ENCODE results near the gene ZNF580.

ZNF580 gene

DNA sequence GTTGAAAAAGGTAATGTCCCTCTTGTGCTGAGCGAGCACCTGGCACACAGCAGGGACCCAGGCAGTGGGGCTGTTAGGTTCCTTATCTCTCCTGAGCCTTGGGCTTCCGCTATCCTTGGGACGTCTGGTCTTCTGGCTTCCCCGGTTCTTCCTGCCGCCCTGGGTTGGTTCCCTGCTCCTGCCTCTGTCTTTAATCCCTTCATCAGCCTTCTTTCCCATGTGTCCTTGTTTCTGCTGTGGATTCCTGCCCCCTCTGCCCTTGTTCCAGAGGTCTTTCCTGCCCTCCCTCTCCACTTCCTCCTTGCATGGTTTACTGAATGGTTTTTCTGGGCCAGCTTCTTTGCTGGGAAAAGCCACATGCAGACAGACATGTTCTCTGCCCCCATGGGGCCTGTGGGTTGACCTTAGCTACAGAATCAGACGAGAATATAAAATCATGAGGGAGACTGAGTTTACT, 36.8 kb downstream of the ZNF580 start:
- H3K27me3 ChIP-seq (ENCODE audit: insufficient read depth, low read length, poor library complexity, severe bottlenecking), result no peaks in the 10 kb centered on the region
- peaks cover 56% of the 10 kb centered on the region for H3K79me2 ChIP-seq (ENCODE audit: insufficient read depth, low read length)
- H3K36me3 ChIP-seq (ENCODE audit: insufficient read depth, low read length), result peaks cover 81% of the 10 kb centered on the region
- no peak overlapping the region for H3K4me2 ChIP-seq (ENCODE audit: low read depth, low read length, poor library complexity, severe bottlenecking)
- no peaks in the 10 kb centered on the region for H3K9me3 ChIP-seq (ENCODE audit: insufficient read depth, low read depth, low read length)
- H4K20me1 ChIP-seq (ENCODE audit: insufficient read depth, low read length, poor library complexity, severe bottlenecking), result peaks cover 54% of the 10 kb centered on the region
- H3K4me3 ChIP-seq (ENCODE audit: low read length, poor library complexity, severe bottlenecking), result no peak overlapping the region
- peaks cover 4% of the 10 kb centered on the region for H3K4me1 ChIP-seq (ENCODE audit: insufficient read depth, low read length, poor library complexity, severe bottlenecking)
- no peak overlapping the region for H3K9ac ChIP-seq (ENCODE audit: low read depth, low read length, poor library complexity, severe bottlenecking)
- TF ChIP-seq, protein P1, sequence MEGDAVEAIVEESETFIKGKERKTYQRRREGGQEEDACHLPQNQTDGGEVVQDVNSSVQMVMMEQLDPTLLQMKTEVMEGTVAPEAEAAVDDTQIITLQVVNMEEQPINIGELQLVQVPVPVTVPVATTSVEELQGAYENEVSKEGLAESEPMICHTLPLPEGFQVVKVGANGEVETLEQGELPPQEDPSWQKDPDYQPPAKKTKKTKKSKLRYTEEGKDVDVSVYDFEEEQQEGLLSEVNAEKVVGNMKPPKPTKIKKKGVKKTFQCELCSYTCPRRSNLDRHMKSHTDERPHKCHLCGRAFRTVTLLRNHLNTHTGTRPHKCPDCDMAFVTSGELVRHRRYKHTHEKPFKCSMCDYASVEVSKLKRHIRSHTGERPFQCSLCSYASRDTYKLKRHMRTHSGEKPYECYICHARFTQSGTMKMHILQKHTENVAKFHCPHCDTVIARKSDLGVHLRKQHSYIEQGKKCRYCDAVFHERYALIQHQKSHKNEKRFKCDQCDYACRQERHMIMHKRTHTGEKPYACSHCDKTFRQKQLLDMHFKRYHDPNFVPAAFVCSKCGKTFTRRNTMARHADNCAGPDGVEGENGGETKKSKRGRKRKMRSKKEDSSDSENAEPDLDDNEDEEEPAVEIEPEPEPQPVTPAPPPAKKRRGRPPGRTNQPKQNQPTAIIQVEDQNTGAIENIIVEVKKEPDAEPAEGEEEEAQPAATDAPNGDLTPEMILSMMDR (conservative IDR thresholded peaks at IDR 0.05; ENCODE audit: low read length), result no peak
- TF ChIP-seq EZH2phosphoT487 (IDR thresholded peaks at IDR 0.05; ENCODE audit: borderline replicate concordance), result no peak
- peaks cover 5% of the 10 kb centered on the region; the same call in 1 of the 2 replicates for H3F3A ChIP-seq (ENCODE audit: low read depth)
- H2AFZ ChIP-seq (ENCODE audit: low read length), result no peak overlapping the region
- no peaks in the 10 kb centered on the region for H3K9me2 ChIP-seq (replicated peaks; ENCODE audit: low read depth, low read length)

DNA sequence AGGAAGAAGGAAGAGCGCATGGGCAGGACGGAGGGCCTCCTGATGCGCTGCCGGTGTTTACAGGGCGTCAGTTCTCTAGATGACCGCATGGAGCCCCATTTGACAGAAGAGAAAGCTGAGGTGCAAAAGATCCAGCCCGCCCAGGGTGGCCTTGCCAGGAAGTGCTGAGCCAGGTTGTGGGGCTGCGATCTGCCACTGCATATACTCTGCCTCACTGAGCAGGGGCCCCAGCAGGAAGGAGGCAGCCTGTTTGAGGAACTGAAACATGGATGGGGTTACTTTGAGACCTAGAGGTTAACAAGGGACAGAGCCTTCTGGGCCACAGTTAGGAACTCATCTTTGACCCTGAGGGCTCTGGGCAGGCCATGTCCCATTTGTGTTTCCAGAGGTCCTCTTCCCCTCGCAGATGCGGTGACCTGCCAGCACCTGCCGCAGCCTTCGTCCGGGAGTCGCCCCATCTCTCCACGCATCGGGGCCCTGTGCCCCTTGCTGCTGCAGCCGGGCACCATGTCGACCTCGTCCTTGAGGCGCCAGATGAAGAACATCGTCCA, 37.4 kb downstream of the ZNF580 start:
- H3K79me2 ChIP-seq (ENCODE audit: insufficient read depth, low read length), result peaks cover 50% of the 10 kb centered on the region; the same call in 1 of the 2 replicates
- TF ChIP-seq, protein P1 (conservative IDR thresholded peaks at IDR 0.05; ENCODE audit: low read length), result no peak
- no peak for TF ChIP-seq EZH2phosphoT487 (IDR thresholded peaks at IDR 0.05; ENCODE audit: borderline replicate concordance)
- peaks cover 4% of the 10 kb centered on the region for H3K4me1 ChIP-seq (ENCODE audit: insufficient read depth, low read length, poor library complexity, severe bottlenecking)
- peaks cover 5% of the 10 kb centered on the region; the same call in 1 of the 2 replicates for H3F3A ChIP-seq (ENCODE audit: low read depth)
- no peaks in the 10 kb centered on the region for H3K9me2 ChIP-seq (replicated peaks; ENCODE audit: low read depth, low read length)
- no peak overlapping the region for H3K9ac ChIP-seq (ENCODE audit: low read depth, low read length, poor library complexity, severe bottlenecking)
- H4K20me1 ChIP-seq (ENCODE audit: insufficient read depth, low read length, poor library complexity, severe bottlenecking), result peaks cover 48% of the 10 kb centered on the region
- no peak overlapping the region for H3K4me3 ChIP-seq (ENCODE audit: low read length, poor library complexity, severe bottlenecking)
- peaks cover 76% of the 10 kb centered on the region for H3K36me3 ChIP-seq (ENCODE audit: insufficient read depth, low read length)
- no peak overlapping the region for H2AFZ ChIP-seq (ENCODE audit: low read length)
- H3K27me3 ChIP-seq (ENCODE audit: insufficient read depth, low read length, poor library complexity, severe bottlenecking), result no peaks in the 10 kb centered on the region
- no peak overlapping the region for H3K4me2 ChIP-seq (ENCODE audit: low read depth, low read length, poor library complexity, severe bottlenecking)
- no peaks in the 10 kb centered on the region for H3K9me3 ChIP-seq (ENCODE audit: insufficient read depth, low read depth, low read length)

DNA sequence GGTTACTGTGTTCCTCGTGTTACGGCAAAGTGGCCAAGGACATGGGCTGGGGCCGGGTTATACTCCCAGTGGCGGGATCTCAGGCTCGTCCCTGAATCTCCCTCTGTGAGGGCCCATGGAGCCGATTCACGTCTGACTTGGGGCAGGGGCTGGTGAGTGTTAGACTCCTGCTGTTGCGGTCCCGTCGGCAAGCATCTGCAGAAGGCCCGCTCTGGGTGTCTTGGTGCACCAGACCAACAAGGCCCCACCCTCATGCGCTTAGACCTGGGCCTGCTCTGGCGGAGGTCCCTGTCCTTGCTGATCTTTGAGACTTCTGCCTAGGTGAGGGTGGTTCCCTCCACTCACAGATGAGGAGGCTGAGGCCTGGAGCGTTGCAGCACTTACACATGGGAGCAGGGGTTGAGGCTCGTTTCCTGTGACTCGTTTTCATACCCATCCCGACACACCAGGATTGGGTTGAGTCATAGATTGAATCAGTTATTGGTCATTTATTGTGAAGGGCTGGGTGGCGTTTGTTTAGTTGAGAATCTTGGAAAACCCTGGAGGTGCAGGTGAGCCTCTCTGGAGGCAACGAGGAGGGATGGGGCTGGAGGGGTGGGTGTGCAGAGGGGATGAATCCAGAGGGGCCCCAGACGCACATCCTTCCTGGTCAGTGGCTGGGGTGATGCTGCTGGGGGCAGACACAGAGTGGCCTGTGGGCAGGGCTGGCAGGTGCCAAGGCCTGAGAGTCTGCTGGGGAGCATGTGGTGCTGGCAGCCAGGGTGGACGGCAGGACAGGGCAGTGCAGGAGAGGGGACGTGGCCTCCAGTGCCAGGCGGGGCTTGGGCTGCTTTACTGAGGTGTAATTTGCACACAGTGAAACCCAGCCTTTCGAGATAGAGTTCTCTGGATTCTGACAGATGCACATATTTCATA, 38.8 kb downstream of the ZNF580 start:
- TF ChIP-seq EZH2phosphoT487 (IDR thresholded peaks at IDR 0.05; ENCODE audit: borderline replicate concordance), result no peak

More for the DNA sequence above, 38.8 kb downstream of the ZNF580 start:
- Histone ChIP-seq H3K27me3 (ENCODE audit: insufficient read depth, low read length, poor library complexity, severe bottlenecking) (no peaks in the 10 kb centered on the region), H3K9ac (ENCODE audit: low read depth, low read length, poor library complexity, severe bottlenecking) (no peak overlapping the region), H3K36me3 (ENCODE audit: insufficient read depth, low read length) (peaks cover 78% of the 10 kb centered on the region; the same call in 1 of the 2 replicates), H4K20me1 (ENCODE audit: insufficient read depth, low read length, poor library complexity, severe bottlenecking) (peaks cover 38% of the 10 kb centered on the region), H3K4me1 (ENCODE audit: insufficient read depth, low read length, poor library complexity, severe bottlenecking) (peaks cover 4% of the 10 kb centered on the region), H3F3A (ENCODE audit: low read depth) (peaks cover 1% of the 10 kb centered on the region; the same call in 1 of the 2 replicates), H3K9me2 (replicated peaks; ENCODE audit: low read depth, low read length) (no peaks in the 10 kb centered on the region), H2AFZ (ENCODE audit: low read length) (no peak overlapping the region), H3K79me2 (ENCODE audit: insufficient read depth, low read length) (peaks cover 40% of the 10 kb centered on the region; the same call in 1 of the 2 replicates), H3K4me3 (ENCODE audit: low read length, poor library complexity, severe bottlenecking) (no peak overlapping the region), H3K4me2 (ENCODE audit: low read depth, low read length, poor library complexity, severe bottlenecking) (no peak overlapping the region), H3K9me3 (ENCODE audit: insufficient read depth, low read depth, low read length) (no peaks in the 10 kb centered on the region)

Data from Loucy (cell line).